NCI-H2227 (cell line): ENCODE data around the gene BRAT1.

Source experiments
- DNase-seq: peaks from one replicate; lab custom pipeline; 2025; ENCODE audit not compliant: unreplicated experiment; lab: John Stamatoyannopoulos, UW

Gene BRAT1

DNA sequence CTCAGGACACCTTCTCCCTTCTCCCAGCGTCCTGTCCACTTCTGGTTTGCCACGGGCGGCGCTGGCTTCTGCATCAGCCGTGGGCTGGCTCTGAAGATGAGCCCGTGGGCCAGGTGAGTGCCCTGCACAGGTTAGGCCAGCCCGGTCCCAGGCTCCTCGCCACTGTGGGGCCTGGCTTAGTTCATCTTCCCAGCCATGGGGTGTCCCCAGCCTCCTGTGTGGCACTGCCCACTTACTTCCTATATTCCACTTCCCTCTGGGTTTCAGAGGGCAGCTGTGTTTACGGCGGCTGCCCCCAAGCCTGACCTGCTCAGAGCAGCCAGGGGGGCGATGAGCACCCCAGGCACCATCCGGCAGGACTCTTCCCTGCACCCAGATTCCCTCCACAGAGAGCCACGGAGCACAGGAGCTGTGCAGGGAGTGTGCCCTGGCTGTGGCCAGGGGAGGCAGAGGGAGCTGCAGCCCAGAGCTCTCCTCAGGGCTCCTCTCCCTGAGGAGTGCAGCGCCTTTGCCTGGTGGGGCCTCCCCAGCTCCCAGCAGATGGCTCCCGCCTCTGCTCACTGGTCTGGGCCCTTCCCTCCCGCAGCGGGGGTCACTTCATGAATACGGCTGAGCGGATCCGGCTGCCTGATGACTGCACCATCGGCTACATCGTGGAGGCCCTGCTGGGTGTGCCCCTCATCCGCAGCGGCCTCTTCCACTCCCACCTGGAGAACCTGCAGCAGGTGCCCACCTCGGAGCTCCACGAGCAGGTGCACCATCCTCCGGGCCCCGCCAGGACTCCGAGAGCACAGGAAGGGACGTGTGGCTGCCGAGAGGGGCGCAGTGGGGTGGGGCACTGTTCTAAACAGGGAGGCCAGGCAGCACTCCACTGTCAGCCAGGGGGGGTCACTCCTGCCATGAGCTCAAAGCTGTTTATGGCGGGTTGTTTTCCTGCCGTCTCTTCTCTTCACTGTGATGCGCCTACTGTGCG lies 29.4 kb downstream of the BRAT1 start:
- no peak for DNase-seq

DNA sequence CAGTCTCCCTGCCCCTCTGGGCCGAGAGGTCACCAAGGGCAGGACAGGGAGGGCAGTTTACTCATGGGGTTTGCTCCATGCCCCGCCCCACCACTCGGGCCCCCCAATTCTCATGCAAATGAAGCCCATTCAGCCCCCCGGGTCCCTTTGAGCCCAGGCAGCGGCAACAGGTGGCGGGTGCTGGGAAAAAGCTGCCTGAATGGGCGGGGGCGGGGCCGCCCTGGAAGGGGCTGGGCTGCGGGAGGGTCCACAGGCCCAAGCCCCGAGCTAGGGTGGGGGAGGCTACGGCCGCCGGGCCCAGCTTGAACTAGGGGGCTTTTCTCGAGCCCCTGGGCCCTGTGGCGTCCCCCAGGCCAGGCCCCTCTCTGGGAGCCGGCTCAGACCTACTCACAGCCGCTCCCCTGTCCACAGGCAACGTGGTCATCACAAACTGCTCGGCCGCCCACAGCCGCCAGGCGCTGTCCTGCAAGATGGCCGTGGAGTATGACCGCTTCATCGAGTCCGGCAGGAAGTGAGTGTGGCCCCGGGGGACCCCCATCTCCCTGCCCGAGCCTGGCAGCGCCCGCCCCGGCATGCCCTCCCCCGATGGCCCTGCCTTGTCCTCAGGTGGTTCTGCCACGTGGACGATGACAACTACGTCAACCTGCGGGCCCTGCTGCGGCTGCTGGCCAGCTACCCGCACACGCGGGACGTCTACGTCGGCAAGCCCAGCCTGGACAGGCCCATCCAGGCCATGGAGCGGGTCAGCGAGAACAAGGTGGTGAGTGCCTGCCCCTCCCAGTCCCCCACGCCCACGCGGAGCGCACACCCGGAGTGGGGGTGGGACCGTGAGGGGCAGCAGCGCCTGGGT lies 30.3 kb downstream of the BRAT1 start:
- no peak for DNase-seq

DNA sequence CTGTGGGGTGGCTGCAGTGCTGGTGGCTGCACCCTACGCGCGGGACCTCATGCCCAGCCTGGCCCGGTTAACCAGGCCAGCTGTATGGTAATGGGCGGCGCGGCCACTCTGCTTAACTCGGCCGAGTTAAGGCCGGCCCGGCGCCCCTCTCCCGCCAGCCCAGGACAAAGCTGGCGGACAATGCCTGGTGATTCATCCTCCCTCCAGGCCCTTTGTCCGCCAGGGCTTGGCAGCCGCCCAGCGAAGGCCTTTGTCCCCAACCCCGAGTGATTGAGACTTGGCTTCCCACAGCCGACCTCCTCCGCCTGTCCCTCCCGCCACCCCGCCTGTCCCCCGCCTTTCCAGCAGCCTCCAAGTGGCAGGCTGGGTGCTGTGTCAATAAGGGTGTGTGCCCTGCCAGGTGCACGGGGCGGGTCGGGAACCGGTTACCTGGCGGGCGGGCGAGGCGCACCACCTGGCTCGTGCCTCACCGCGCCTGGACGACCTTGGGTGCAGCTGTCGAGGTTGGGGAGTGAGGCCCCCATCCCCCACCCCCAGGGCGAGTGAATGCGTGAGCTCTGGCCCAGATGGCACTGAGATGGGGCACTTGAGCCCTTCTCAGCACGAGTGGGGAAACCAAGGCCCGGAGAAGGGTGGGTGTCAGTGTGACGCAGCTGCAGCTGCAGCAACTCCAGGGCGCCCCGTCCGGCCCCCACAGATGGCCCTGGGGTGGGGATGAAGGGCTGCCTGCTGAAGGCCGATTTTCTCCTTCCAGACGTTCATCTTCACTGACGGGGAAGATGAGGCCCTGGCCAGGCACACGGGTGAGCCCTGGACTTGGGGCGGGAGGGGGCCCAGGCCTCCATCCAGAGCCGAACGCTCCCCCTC lies 31.1 kb downstream of the BRAT1 start:
- no peak for DNase-seq

DNA sequence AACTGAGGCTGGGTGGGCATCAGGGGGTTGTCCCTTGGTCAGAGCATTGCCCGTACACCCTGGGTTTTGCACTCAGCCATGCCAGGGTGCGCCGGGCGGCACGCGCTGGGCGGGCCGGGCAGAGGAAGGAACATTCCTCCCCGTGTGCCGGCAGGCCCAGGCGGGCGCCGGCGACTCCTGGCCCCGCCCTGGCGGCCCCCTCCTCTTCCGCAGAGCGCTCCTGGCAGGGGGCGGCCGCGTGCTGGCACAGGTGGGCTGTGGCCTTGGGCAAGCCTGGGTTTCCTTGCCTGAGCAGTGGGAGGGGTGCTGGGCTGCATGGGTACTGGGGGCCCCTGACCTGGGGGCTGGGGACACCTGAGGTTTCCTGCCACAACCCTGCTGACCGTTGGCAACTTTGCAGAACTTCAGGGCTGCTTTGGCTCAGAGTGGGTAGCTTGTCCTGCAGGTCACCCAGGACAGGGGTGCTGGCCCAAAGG lies 31.8 kb downstream of the BRAT1 start:
- no peak for DNase-seq

DNA sequence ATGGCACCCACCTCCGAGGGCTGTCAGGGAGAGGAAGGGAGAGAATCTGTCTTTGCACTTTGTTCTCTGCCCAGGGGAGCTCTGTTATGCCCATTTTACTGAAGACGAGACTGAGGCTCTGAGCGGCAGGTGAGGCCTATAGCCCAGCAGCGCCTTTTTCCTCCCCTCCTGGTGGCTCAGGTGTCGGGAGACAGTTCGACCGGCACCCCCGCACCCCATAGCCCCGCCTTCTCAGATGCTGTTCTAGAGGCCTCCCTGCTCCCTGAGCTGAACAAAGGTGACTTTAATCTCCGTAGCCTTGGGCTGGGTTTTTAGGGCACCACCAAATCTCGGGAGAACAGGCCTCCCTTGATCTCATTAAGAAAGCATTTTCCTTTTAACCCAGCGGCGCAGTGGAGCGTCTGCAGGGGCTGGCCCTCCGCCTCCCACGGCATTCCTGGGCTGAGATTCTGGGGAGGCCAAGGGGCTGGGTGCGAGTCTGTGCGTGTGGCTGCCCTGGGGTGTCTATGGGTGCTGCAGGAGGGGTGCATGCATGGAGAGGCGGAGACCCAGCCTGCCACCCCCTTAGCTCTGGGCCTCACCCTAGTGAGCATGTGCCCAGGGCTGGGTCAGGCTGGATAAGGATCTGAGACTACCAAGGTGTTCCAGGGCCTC lies 32.4 kb downstream of the BRAT1 start:
- DNase-seq = no peak

DNA sequence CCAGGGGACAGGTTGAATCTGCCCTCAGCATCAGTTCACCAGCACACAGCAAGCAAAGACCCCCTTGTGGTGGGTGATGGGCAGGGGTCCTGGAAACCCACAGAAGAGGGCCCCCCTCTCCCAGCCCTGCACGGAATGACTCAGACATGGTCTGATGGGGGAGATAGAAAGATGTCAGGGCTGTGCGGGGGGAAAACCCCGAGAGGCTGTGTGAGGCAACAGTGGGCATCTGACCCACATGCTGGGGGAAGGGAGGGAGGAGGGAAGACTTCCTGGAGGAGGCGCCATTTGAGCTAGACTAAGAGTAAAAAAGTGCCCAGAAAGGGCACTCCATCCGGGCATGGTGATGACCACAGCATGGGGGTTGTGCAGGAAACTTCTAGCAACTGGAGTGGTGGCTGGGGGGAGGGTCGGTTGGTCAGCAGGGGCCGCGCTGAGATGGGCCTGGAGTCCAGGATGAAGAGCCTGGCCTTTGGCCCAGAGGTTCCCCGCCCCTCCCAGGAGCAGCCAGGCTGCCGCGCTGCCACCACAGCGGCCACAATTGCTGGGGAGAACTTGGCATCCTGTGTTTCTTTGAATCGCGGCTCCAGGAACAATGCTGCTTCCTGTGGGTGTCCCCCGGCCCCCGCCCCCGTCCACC lies 33.3 kb downstream of the BRAT1 start:
- no peak for DNase-seq

DNA sequence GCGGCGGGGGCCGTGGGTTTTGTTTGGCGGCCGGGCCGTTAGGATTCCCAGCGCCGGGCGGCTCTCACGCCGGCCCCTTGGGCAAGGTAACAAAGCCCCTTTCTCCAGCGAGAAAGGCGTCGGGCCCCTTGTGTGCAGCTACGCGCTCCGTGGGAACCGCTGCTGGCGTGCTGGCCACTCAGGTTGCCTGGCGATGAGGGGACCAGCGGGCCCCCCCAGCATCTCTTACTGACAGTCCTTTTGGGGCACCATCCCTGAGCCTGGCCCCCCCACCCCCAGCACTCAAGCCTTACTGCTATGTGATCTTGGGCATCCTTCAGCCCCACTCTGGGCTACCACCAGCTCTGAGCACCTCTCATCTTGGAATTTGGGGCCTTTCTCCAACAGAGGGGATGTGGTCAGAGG lies 34.0 kb downstream of the BRAT1 start:
- DNase-seq = no peak

DNA sequence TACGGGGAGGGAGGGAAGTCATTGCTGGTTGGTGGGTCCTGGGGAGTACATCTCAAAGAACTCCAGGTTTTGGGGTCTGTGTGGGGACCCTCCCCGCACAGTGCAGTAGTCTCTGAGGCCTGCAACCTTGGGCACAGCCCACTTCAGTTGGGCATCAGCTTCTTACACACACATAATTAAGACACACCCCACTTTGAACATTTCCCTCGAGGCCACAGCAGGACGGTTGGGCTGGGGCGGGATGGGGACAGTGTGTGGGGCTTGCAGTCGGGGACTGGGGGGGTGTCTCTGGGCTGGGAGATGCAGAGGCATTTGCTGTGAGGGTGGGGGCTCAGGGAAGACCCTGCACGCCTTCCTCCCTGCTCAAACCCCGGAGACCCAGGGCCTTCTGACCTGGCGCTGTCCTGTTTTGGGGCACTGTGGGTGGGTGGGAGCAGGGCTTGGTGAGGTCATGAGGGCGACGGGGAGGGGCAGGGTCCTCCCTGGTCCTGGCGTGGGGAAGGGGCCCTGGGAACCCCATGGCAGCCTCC lies 34.5 kb downstream of the BRAT1 start:
- no peak for DNase-seq

DNA sequence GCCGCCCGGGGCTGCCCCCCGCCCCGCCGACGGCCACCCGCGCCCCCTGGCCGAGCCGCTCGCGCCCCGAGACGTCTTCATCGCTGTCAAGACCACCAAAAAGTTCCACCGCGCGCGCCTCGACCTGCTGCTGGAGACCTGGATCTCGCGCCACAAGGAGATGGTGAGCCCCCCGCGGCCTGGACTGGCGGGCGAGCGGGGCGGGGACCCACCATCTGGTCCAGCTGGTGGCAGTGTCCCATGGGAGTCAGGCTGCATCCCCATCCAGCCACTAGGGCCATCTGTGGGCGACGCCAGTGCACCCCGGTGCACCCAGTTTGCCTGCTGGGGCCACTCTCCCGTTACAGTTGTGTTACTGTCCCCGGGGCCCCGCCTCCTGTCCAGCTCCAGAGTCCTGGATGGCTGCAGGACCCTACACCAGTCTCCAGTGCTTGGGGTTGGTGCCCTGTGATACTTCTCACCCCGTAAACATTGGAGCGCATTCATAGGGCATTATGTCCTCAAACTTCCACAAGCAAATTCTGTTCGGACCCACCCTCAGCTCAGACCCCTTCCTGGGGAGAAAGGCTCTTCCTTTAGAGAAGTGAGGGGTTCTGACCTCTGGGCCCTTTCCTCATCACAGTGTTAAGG lies 35.1 kb downstream of the BRAT1 start:
- DNase-seq = peak; percentile 29

DNA sequence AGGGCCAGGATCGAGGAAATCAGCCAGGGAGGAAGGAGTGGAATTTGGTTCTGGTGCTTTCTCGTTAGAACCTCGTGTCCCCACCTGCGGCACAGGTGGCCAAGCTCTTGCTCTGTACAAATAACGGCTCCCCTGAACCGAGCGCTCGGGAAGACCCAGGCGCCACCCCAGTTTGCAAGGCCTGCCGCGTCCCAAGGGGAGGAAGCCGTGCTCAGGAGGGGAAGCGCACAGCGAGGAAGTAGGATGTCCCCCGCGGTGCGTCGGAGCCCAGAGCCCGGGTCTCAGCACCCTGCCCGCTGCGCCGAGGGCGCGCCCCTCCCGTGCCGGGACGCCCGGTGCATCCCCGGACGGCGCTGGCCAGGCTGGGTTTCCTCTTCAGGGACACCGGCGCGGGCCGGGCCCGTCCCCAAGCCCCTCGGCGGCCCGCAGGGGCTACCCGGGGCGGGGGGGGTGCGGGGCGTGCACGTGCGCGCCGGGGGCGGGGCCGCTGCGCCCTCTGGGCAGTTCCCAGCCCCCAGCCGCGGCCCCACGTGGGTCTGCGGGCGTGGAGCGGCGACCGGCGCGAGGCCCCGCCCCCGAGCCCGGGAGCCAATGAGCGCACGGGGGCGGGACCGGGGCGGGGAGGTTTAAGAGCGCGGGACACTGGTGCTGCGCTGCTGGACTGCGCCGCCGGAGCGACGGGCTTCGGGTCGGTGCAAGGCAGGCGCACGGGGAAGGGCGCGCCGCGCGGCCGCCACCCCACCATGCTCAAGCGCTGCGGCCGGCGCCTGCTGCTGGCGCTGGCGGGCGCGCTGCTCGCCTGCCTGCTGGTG lies 36.0 kb downstream of the BRAT1 start, which contains the start of gene LFNG:
LFNG (plus strand) TSS at position 656 of the 812 bp plus-strand sequence; CDS start at position 744, 88 bp downstream.
- DNase-seq = peak; percentile 92

DNA sequence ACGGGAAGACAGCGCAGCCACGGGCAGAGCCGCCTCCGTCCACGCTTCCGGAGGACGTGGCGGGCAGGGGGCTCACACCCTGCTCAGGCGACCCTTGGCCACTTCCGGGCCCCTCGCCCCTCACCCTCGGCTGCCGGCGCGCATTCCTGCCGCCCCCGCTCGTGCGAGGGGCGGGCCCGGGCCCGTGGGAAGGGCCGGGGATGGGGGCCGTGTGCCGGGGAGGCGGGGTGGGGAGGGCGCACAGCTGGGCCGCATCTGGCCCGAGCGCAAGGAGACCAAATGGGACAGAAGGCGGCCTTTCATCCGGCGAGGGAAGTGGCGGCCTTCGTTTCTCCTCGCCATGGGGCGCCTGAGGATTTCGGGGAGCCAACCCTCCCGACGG lies 36.6 kb downstream of the BRAT1 start:
- no peak for DNase-seq

DNA sequence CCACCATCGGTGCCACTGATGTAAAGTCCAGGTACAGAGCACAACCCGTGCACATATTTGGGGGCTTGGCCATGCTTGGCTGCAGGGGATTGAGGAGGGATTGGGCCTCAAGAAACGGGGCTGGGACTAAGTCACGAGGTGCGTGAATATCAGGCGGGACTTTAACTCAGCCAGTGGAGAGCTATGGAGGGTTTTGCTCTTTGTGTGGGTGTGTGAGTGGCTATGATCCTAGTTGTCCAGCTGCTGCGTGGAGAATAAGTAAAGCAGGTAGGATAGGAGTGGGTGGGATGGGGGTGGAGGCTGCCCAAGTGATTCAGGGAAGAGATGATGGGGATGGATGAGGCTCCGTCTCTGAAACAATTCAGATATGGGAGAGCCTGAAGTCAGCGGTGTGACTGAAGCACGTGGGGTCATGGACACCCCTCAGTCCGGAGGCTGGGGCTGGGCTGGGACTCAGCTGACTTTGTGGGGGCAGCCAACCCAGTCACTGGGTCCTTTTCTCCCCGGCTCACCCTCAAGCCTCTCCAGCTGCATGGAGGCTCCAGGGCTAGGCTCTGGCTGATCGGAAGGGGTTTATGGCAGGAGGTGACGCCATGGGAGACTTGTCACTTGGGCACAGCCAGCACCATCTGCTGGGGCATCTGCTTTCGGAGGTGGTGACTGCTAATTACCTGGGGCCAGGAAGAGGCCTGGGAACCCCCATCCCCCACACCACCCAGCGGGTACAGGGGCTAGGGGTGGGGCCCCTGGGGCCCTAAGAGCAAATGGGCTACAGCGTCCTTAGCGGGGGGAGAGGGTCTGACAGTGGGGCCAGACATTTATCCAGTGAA lies 37.4 kb downstream of the BRAT1 start:
- DNase-seq = no peak

DNA sequence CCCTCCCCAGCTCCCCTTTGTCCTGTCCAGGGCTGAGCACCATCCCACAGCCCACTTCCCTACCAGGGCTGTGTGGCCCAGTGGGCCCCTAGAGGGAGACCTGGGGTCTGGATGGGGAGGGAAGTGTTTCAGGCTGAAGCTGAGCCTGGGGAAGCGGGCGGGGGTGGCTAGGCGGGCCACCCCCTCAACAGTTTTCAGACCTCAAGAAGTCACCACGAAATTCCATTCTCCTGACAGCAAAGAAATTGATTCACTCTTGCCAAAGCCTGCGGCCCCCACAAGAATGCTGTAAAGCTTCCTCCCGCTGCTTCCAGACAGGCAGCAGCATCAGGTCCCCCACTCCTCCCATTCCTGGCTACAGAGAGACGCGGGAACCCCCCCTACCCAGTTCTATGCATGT lies 38.3 kb downstream of the BRAT1 start:
- no peak for DNase-seq

DNA sequence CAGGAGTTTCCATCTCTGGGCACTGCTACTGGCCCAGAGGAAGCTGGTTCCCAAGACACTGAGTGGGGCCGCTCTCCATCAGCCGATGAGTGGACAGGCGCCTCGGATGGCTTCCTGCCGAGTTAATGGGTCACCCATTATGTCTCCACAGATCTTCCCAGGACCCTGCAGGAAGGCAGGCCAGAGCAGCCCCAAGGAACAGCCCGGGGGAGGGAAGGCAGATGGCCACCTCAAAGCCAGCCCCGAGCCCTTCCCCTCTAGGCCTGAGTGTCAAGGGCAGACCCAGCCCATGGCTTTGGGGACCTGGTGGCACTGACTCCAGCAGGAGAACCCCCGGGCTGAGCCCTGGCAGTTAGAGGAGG lies 39.1 kb downstream of the BRAT1 start:
- peak; percentile 23 for DNase-seq

DNA sequence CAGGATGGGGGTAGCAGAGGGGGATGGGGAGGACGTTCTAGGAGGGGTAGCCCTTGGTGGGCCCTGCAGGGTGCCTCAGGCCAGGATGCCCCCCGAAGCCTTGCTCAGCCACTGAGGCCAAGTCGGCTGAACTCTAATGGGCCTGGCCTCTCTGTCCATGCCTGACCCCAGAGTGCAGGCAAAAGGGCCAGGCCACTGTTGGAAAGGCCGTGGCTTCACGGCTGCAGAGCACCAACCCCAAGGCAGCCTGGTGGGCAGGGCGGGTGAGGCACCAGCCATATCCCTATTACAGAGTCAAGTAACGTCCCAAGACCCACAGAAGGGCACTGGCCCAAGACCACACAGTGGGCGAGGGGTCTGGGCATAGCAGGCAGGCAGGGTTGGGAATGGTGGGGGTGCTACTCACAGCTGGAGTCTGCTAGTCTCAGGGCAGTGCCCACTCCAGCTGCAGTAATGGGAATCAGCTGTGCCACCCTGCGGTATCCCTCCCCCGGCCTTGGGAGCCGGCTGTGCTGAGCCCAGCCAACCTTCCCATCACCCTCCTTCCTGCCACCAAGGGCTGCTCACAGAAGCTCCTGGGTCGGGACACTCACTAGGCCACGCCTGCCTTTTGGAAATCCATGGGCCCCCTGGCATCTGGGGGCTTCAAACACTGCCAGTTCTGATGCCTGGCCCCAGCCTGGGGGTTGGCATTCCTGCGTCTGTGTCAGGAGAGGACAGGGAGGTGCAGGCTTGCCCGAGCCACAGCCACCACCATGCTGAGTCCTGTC lies 39.7 kb downstream of the BRAT1 start:
- DNase-seq = no peak
